B cell (primary cell): ENCODE data around the gene NFIB. TPM values are rescaled to one million over a fixed set of nuclear protein-coding genes. Genes with fewer than 3 reads are reported as not detected.

ENCODE experiments used
- ATAC-seq: fragments of 200-7000 bp; cut with Tn5 transposase; one replicate; pipeline ENCODE4 v1.10.0; 2021; ENCODE audit warnings: low read depth, mild to moderate bottlenecking, moderate number of reproducible peaks, moderate library complexity
- CTCF ChIA-PET: fragments of 350-600 bp; sonication (Branson Sonifier 250); formaldehyde crosslinking; loops from one replicate; lab custom pipeline; 2021; ENCODE audit warnings: antibody characterized with exemption, inconsistent platforms; lab: Charles Lee
- POLR2A ChIA-PET: fragments of 350-600 bp; sonication (Branson Sonifier 250); formaldehyde crosslinking; loops from one replicate; lab custom pipeline; 2021; ENCODE audit warnings: antibody characterized with exemption; lab: Charles Lee
- DNase-seq: peaks from one replicate; pipeline ENCODE4 v3.0.0; 2013
- H2AFZ ChIP-seq: 2 replicates; pipeline ENCODE4 v1.6.1; 2012; ENCODE audit warnings: mild to moderate bottlenecking, low read depth, low read length; ENCODE audit not compliant: insufficient read depth, poor library complexity, severe bottlenecking
- H3K27ac ChIP-seq, 2 donors: 1 replicate in 1 of 2; 2 replicates in 1 of 2; pipeline ENCODE4 v1.5.1; 2012 to 2013; ENCODE audit warnings: low read length in 2 of 2, mild to moderate bottlenecking in 2 of 2, moderate library complexity in 1 of 2
- H3K27me3 ChIP-seq, 4 experiments: fragments of 200-600 bp in 1 of 4; sonication (generic) in 1 of 4; replicated peaks in 1 of 4; 1 replicate in 2 of 4; 2 replicates in 2 of 4; pipeline versions ENCODE4 v1.6.1 to v1.7.0; 2013 to 2016; ENCODE audit warnings: low read length in 3 of 4, mild to moderate bottlenecking in 2 of 4, mixed read lengths in 1 of 4, moderate library complexity in 1 of 4; ENCODE audit not compliant: insufficient read depth in 4 of 4, control insufficient read depth in 3 of 4; ENCODE audit errors: control extremely low read depth in 1 of 4
- H3K36me3 ChIP-seq, 2 experiments: replicated peaks in 1 of 2; 1 replicate in 1 of 2; 2 replicates in 1 of 2; pipeline versions ENCODE4 v1.6.1 to v1.7.1; 2013; ENCODE audit warnings: low read length in 1 of 2; ENCODE audit not compliant: insufficient read depth in 2 of 2, control insufficient read depth in 1 of 2; ENCODE audit errors: control extremely low read depth in 1 of 2, extremely low read depth in 1 of 2
- H3K4me1 ChIP-seq, 2 donors: fragments of 200-600 bp in 1 of 2; sonication (generic) in 1 of 2; 1 replicate in 1 of 2; 2 replicates in 1 of 2; pipeline versions ENCODE4 v1.5.1 to v1.6.1; 2013 to 2017; ENCODE audit warnings: low read length in 2 of 2; ENCODE audit not compliant: control insufficient read depth in 2 of 2, insufficient read depth in 2 of 2
- H3K4me2 ChIP-seq: replicated peaks from 2 replicates; pipeline ENCODE3; 2012; ENCODE audit warnings: mild to moderate bottlenecking, low read depth, low read length; ENCODE audit not compliant: poor library complexity, severe bottlenecking
- H3K4me3 ChIP-seq, 5 experiments: fragments of 200-600 bp in 1 of 5; sonication (generic) in 1 of 5; 1 replicate in 3 of 5; 2 replicates in 2 of 5; pipeline versions ENCODE4 v1.5.1 to v1.7.0; 2011 to 2016; ENCODE audit warnings: low read length in 4 of 5, mild to moderate bottlenecking in 4 of 5, low read depth in 2 of 5, control low read depth in 1 of 5, moderate library complexity in 1 of 5; ENCODE audit not compliant: insufficient read depth in 1 of 5; ENCODE audit errors: control extremely low read depth in 1 of 5, extremely low read depth in 1 of 5
- H3K79me2 ChIP-seq: fragments of 200-600 bp; sonication (generic); one replicate; pipeline ENCODE4 v1.6.0; 2016; ENCODE audit warnings: low read length; ENCODE audit not compliant: control insufficient read depth, insufficient read depth
- H3K9ac ChIP-seq: fragments of 200-600 bp; sonication (generic); 2 replicates; pipeline ENCODE4 v1.6.1; 2017; ENCODE audit warnings: mild to moderate bottlenecking, low read length, moderate library complexity
- H3K9me3 ChIP-seq, 3 donors: one replicate each; pipeline versions ENCODE4 v1.6.1 to v1.7.1; 2013; ENCODE audit warnings: low read length in 2 of 3; ENCODE audit not compliant: control insufficient read depth in 2 of 3, insufficient read depth in 1 of 3; ENCODE audit errors: control extremely low read depth in 1 of 3
- H4K20me1 ChIP-seq: 2 replicates; pipeline ENCODE4 v1.6.0; 2012; ENCODE audit warnings: mild to moderate bottlenecking, low read length; ENCODE audit not compliant: insufficient read depth, control insufficient read depth, poor library complexity, severe bottlenecking
- H3K27ac Mint-ChIP-seq: one replicate; pipeline ENCODE4 v1.8.0; 2021; ENCODE audit warnings: mixed read lengths
- H3K27me3 Mint-ChIP-seq: one replicate; pipeline ENCODE4 v1.8.0; 2021; ENCODE audit warnings: mixed read lengths
- H3K4me1 Mint-ChIP-seq: one replicate; pipeline ENCODE4 v1.8.0; 2021; ENCODE audit warnings: mixed read lengths
- H3K4me3 Mint-ChIP-seq: one replicate; pipeline ENCODE4 v1.8.0; 2021; ENCODE audit warnings: mixed read lengths
- H3K9me3 Mint-ChIP-seq: one replicate; pipeline ENCODE4 v1.8.0; 2022; ENCODE audit warnings: mixed read lengths; ENCODE audit not compliant: insufficient read depth
- CTCF ChIP-seq: fragments of 200-600 bp; IDR thresholded peaks from one replicate; pipeline ENCODE4 v1.8.0; 2022; ENCODE audit warnings: antibody characterized with exemption, mild to moderate bottlenecking
- EZH2 ChIP-seq: IDR thresholded peaks from 2 replicates; pipeline ENCODE4 v1.6.1; 2012; ENCODE audit warnings: borderline replicate concordance, low read depth, mild to moderate bottlenecking, moderate library complexity, low read length; ENCODE audit not compliant: insufficient read depth, poor library complexity, severe bottlenecking
- WGBS: methylation state at CpG from one replicate; pipeline ENCODE4 v1.1.5; 2013; ENCODE audit warnings: missing lambda C conversion rate; ENCODE audit not compliant: insufficient coverage; 5-methylcytosine and 5-hydroxymethylcytosine counted together
- intact Hi-C: fragments of 100-400 bp; cut with micrococcal nuclease; formaldehyde crosslinking; loops from one replicate; pipeline ENCODE4 v1.10.0; 2022
- polyA plus RNA-seq: library from polyadenylated mRNA; depleted of rRNA; stranded (reverse); fragments of >200 nt; gene quantifications from 2 replicates; pipeline ENCODE4 v1.2.3, GENCODE V29; 2012
- total RNA-seq, 2 donors: library from RNA; stranded (reverse); fragments of 120-200 nt in 1 of 2; gene quantifications; 1 replicate in 1 of 2; 2 replicates in 1 of 2; pipeline versions ENCODE4 v1.2.3 to v1.2.4, GENCODE V29; 2013 to 2022

NFIB gene
- total and polyA plus RNA-seq, 2 donors (not counting 1 experiment from before 2014, with no cell fraction given) = not detected

GRCh38 chr9:14081745-14082144, 232.2 kb downstream of the NFIB start:
- no peak overlapping the region for H3K4me2 ChIP-seq
- WGBS = no CpG with 5 or more reads among the region's 4 CpGs
- TF ChIP-seq CTCF (no peak), EZH2 (no peak)
- no peak overlapping the region for H3K4me3 Mint-ChIP-seq
- H3K4me3 ChIP-seq = no peak overlapping the region
- H3K36me3 ChIP-seq = no peaks in the 10 kb centered on the region
- no peaks in the 10 kb centered on the region for H3K4me1 ChIP-seq
- intact Hi-C loops = no loop called here
- H3K27me3 Mint-ChIP-seq = no peaks in the 10 kb centered on the region
- no peaks in the 10 kb centered on the region for H3K79me2 ChIP-seq
- ChIA-PET CTCF (no interaction called here), POLR2A (no interaction called here)
- H3K27me3 ChIP-seq = no peaks in the 10 kb centered on the region
- no peaks in the 10 kb centered on the region for H3K9me3 ChIP-seq
- no peaks in the 10 kb centered on the region for H4K20me1 ChIP-seq
- H3K4me1 Mint-ChIP-seq = no peaks in the 10 kb centered on the region
- no peak overlapping the region for H3K27ac ChIP-seq
- DNase-seq (no peak), ATAC-seq (no peak)
- H3K27ac Mint-ChIP-seq = no peak overlapping the region
- H3K9me3 Mint-ChIP-seq = no peaks in the 10 kb centered on the region
- no peak overlapping the region for H2AFZ ChIP-seq
- H3K9ac ChIP-seq = no peak overlapping the region

- no peak overlapping the region for H3K27ac Mint-ChIP-seq
- no peaks in the 10 kb centered on the region for H3K79me2 ChIP-seq
- CTCF ChIA-PET = no interaction called here
- WGBS = 33% methylated on average over 5 of the region's 6 CpGs
- no peak overlapping the region for H3K27ac ChIP-seq
- H4K20me1 ChIP-seq = no peaks in the 10 kb centered on the region
- intact Hi-C loops = no loop called here
- POLR2A ChIA-PET = no interaction called here
- H3K9me3 ChIP-seq = no peaks in the 10 kb centered on the region
- H3K9me3 Mint-ChIP-seq = no peaks in the 10 kb centered on the region
- no peaks in the 10 kb centered on the region for H3K4me1 Mint-ChIP-seq
- H3K4me3 Mint-ChIP-seq = no peak overlapping the region
- TF ChIP-seq EZH2 (no peak), CTCF (no peak)
- no peaks in the 10 kb centered on the region for H3K27me3 Mint-ChIP-seq
- no peak overlapping the region for H3K9ac ChIP-seq
- ATAC-seq = no peak
- H3K4me3 ChIP-seq = no peak overlapping the region
- DNase-seq = no peak
- no peaks in the 10 kb centered on the region for H3K27me3 ChIP-seq
- no peaks in the 10 kb centered on the region for H3K36me3 ChIP-seq
- H3K4me1 ChIP-seq = no peaks in the 10 kb centered on the region
- H3K4me2 ChIP-seq = no peak overlapping the region
- no peak overlapping the region for H2AFZ ChIP-seq
Observed at GRCh38 chr9:14080959-14081542, 232.9 kb downstream of the NFIB start.
